Suprapubic skin (tissue), 4 donors: ENCODE results near the gene PFDN6. TPM values are rescaled to one million over a fixed set of nuclear protein-coding genes. Genes with fewer than 3 reads are reported as not detected.
"Not testable (repeated sequence)": the region's sequence is repeated elsewhere in the genome, so short reads cannot be mapped to it uniquely, and the experiment has no call there.

Experiments used
- DNase-seq, 2 donors: peaks; one replicate each; pipeline ENCODE4 v3.0.0-alpha.2; 2019; ENCODE audit warnings: low spot score in 2 of 2
- H3K27ac ChIP-seq: fragments of 200-600 bp; sonication (generic); one replicate; pipeline ENCODE4 v1.5.1; 2019
- H3K27me3 ChIP-seq: fragments of 200-600 bp; sonication (generic); one replicate; pipeline ENCODE4 v1.5.1; 2019
- H3K36me3 ChIP-seq: fragments of 200-600 bp; sonication (generic); one replicate; pipeline ENCODE4 v1.5.1; 2019
- H3K4me1 ChIP-seq: fragments of 200-600 bp; sonication (generic); one replicate; pipeline ENCODE4 v1.5.1; 2019
- H3K4me3 ChIP-seq: fragments of 200-600 bp; sonication (generic); one replicate; pipeline ENCODE4 v1.5.1; 2019; ENCODE audit warnings: mild to moderate bottlenecking
- H3K9me3 ChIP-seq: fragments of 200-600 bp; sonication (generic); one replicate; pipeline ENCODE4 v1.5.1; 2019
- EP300 ChIP-seq: sonication (generic); formaldehyde crosslinking; IDR thresholded peaks from one replicate; pipeline ENCODE4 v1.6.1; 2017; ENCODE audit warnings: antibody characterized with exemption
- POLR2A ChIP-seq, 2 donors: fragments of 450-650 bp; IDR thresholded peaks; one replicate each; pipeline ENCODE4 v1.6.1; 2017; ENCODE audit warnings: antibody characterized with exemption in 2 of 2, mild to moderate bottlenecking in 2 of 2, moderate library complexity in 2 of 2
- POLR2AphosphoS5 ChIP-seq, 3 donors: sonication (generic); formaldehyde crosslinking; IDR thresholded peaks; one replicate each; pipeline ENCODE4 v1.6.1; 2017; ENCODE audit warnings: antibody characterized with exemption in 3 of 3
- WGBS: methylation state at CpG from one replicate; pipeline ENCODE4 v1.1.5; 2018; 5-methylcytosine and 5-hydroxymethylcytosine counted together
- total RNA-seq, 4 donors: library from RNA; depleted of rRNA; stranded (reverse); fragments of >200 nt; gene quantifications; one replicate each; pipeline ENCODE4 v1.1.0, GENCODE V29; 2016
- TF ChIP-seq, protein P1 (sequence below), 2 donors: fragments of 200-600 bp in 1 of 2; fragments of 450-650 bp in 1 of 2; sonication (generic) in 1 of 2; IDR thresholded peaks; one replicate each; pipeline ENCODE4 v1.5.1; 2016 to 2019; ENCODE audit warnings: antibody characterized with exemption in 2 of 2, mild to moderate bottlenecking in 1 of 2, moderate library complexity in 1 of 2

The PFDN6 gene
- total RNA-seq, 4 donors from 2014 or later = 20.5 to 31.5 (median 22.3) TPM

DNA sequence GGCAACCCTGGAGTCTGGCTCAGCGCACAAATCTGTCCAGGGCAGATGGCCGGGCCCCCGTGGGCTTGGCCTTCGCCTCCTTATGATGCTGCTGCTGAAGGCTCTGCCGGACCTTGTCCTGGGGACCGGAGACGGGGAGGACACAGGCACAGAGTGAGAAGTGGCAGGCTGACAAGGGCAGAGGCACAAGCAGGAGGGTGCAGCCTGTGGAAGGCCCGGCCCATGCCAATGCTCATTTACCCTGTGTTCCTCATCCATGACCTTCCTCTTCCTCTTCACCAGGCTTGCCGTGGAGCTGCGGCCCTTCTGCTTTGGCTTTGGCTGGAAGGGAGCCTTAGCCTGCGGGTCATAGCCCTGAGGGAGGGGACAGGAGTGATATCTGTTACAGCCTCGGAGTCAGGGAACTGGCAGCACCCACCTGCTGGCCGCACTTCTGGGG lies 10.1 kb upstream of the PFDN6 start:
- DNase-seq = no peak
- WGBS = 71% methylated on average over 13 of the region's 13 CpGs
- peaks cover 62% of the 10 kb centered on the region for H3K36me3 ChIP-seq
- H3K4me1 ChIP-seq = peaks cover 42% of the 10 kb centered on the region
- no peak overlapping the region for H3K4me3 ChIP-seq
- no peaks in the 10 kb centered on the region for H3K27me3 ChIP-seq
- H3K27ac ChIP-seq = no peak overlapping the region
- no peaks in the 10 kb centered on the region for H3K9me3 ChIP-seq
- TF ChIP-seq POLR2A (IDR thresholded peaks at IDR 0.05) = no peak
- no peak for TF ChIP-seq POLR2AphosphoS5 (IDR thresholded peaks at IDR 0.05)
- no peak for TF ChIP-seq EP300
- TF ChIP-seq, protein P1, sequence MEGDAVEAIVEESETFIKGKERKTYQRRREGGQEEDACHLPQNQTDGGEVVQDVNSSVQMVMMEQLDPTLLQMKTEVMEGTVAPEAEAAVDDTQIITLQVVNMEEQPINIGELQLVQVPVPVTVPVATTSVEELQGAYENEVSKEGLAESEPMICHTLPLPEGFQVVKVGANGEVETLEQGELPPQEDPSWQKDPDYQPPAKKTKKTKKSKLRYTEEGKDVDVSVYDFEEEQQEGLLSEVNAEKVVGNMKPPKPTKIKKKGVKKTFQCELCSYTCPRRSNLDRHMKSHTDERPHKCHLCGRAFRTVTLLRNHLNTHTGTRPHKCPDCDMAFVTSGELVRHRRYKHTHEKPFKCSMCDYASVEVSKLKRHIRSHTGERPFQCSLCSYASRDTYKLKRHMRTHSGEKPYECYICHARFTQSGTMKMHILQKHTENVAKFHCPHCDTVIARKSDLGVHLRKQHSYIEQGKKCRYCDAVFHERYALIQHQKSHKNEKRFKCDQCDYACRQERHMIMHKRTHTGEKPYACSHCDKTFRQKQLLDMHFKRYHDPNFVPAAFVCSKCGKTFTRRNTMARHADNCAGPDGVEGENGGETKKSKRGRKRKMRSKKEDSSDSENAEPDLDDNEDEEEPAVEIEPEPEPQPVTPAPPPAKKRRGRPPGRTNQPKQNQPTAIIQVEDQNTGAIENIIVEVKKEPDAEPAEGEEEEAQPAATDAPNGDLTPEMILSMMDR (IDR thresholded peaks at IDR 0.05) = no peak

DNA sequence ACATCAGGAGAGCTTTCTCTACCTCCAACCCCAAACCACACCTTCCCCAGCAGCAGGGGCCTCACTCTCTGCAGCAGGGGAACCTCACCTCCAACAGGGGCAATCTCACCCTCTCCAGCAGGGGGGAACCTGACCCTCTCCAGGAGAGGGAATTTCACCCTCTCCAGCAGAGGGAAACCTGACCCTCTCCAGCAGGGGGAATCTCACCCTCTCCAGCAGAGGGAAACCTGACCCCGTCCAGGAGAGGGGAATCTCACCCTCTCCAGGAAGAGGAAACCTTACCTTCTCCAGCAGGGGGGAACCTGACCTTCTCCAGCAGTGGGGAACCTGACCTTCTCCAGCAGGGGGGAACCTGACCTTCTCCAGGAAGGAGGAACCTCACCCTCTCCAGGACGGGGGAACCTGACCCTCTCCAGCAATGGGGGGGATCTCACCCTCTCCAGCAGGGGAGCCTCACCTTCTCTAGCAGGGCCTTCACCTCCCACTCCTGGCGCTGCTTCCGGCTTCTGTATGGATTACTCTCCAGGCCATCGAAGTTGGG lies 9.4 kb upstream of the PFDN6 start:
- no peak overlapping the region for H3K27ac ChIP-seq
- 58% methylated on average over 3 of the region's 5 CpGs for WGBS
- no peak for TF ChIP-seq POLR2AphosphoS5 (IDR thresholded peaks at IDR 0.05)
- TF ChIP-seq, protein P1 (IDR thresholded peaks at IDR 0.05) = peak; percentile 40 to 49
- H3K4me3 ChIP-seq = no peak overlapping the region
- no peaks in the 10 kb centered on the region for H3K27me3 ChIP-seq
- DNase-seq = peak in 1 of 2 donors; percentile 65
- H3K9me3 ChIP-seq = no peaks in the 10 kb centered on the region
- peaks cover 34% of the 10 kb centered on the region for H3K4me1 ChIP-seq
- peaks cover 62% of the 10 kb centered on the region for H3K36me3 ChIP-seq

DNA sequence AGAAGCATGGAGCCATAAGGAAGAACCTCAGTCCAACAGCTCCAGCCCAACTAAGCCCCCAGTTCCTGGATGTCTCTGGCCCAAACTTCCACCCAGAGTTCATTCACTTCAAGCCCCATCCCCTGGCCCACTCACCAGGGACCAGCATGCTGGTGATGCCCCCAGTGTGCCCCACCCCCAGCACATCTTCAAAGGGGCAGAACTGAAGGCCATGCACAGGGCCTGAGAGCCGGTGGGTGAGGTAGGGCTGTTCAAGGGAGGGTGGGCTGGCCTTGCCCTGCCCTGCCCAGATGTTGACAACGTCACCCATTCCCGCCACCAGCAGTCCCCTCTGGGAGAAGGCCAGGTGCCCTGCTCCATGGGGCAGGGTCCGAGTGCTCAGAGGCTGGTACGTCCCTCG lies 8.9 kb upstream of the PFDN6 start:
- Histone ChIP-seq H3K36me3 (peaks cover 62% of the 10 kb centered on the region), H3K4me3 (no peak overlapping the region), H3K27me3 (no peaks in the 10 kb centered on the region), H3K9me3 (no peaks in the 10 kb centered on the region), H3K4me1 (peaks cover 29% of the 10 kb centered on the region), H3K27ac (no peak overlapping the region)
- no peak for DNase-seq
- TF ChIP-seq POLR2A (IDR thresholded peaks at IDR 0.05) (no peak), POLR2AphosphoS5 (IDR thresholded peaks at IDR 0.05) (no peak), EP300 (no peak)
- TF ChIP-seq, protein P1 (IDR thresholded peaks at IDR 0.05) = no peak
- 100% methylated on average over 5 of the region's 6 CpGs for WGBS

DNA sequence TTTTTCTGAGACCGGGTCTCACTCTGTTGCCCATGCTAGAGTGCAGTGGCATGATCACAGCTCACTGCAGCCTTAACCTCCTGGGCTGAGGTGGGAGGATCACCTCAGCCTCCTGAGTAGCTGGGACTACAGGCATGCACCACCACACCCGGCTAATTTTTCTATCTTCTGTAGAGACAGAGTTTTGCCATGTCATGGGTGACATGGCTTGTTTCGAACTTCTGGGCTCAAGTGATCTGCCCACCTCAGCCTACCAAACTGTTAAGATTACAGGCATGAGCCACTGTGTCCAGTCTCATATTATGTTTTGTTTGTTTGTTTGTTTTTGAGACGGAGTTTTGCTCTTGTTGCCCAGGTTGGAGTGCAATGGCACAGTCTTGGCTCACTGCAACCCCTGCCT lies 4.2 kb upstream of the PFDN6 start:
- H3K27me3 ChIP-seq, H3K9me3 ChIP-seq, DNase-seq, H3K27ac ChIP-seq, H3K4me3 ChIP-seq: not testable (repeated sequence)
- WGBS = 83% methylated on average over 4 of the region's 4 CpGs
- peaks cover 16% of the 10 kb centered on the region for H3K4me1 ChIP-seq
- H3K36me3 ChIP-seq = peaks cover 58% of the 10 kb centered on the region

DNA sequence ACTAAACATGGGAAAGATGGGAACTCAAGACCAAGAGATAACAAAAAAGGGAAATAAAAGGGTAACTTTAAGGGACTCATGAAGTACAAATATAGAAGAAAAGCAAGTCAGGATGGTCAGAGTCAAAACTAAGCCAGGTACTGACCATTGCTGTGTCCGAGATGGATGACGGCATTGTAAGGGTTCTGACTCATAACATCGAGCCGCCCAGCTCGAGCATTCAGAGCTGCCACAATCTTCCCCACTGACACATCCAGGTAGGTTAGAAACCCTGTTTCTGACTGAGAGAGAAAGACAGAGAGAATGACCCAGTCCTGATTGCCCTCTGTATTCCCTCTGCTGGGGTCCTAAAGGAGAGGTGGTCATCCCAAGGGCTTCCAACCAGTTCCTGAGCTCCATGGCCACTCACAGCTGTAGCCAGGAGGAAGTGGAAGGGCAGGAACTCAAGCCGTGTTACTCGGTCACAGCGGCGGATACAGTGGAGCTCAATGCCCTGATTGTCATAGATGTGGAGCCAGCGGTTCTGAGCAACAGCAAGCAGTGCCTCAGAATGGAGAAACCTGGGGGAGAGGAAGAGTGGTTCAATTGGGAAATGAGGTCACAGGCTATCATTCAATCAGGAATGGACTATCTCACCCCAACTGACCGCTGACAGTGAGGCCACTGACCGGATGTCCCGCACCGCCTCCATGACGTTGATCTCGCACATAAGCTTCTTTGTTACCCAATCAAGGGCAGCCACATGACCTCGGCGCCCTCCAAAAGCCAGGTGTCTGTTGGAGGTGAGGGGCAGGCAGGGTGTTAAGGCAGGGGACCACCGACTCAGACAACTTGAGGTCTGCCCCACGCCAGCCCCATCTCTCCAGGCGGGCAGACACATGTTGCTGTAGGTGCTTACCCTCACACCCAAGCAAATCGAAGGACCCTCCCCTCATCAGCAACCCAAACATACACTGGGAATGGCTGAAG lies 2.2 kb upstream of the PFDN6 start:
- Histone ChIP-seq H3K4me1 (peaks cover 25% of the 10 kb centered on the region), H3K36me3 (peaks cover 57% of the 10 kb centered on the region), H3K4me3 (no peak overlapping the region), H3K27ac (no peak overlapping the region), H3K9me3 (no peaks in the 10 kb centered on the region), H3K27me3 (no peaks in the 10 kb centered on the region)
- no peak for DNase-seq
- 86% methylated on average over 22 of the region's 22 CpGs for WGBS
- TF ChIP-seq POLR2A (IDR thresholded peaks at IDR 0.05) (no peak), POLR2AphosphoS5 (IDR thresholded peaks at IDR 0.05) (no peak), EP300 (no peak)
- TF ChIP-seq, protein P1 (IDR thresholded peaks at IDR 0.05) = no peak
